ENCODE measurements around the gene ADGRD1.

DNA sequence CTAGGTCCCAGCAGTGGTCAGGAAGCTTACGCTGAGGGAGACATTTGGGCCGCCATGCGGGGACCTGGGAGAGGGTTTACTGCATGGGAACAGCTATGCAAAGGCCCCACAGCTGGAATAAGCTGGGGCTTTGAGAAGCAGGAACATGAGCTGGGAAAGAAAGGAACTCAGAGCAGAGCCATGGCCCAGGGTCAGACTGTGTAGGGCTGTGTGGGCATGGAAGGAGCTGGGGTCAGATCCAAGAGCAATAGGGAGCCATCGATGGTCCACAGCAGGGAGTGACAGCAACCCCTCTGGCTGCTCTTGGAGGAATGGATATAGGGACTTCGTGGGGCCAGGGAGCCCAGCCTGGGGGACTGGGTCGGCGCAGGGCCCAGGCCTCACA is 151.6 kb downstream of the ADGRD1 start:
- TF ChIP-seq, protein P1, sequence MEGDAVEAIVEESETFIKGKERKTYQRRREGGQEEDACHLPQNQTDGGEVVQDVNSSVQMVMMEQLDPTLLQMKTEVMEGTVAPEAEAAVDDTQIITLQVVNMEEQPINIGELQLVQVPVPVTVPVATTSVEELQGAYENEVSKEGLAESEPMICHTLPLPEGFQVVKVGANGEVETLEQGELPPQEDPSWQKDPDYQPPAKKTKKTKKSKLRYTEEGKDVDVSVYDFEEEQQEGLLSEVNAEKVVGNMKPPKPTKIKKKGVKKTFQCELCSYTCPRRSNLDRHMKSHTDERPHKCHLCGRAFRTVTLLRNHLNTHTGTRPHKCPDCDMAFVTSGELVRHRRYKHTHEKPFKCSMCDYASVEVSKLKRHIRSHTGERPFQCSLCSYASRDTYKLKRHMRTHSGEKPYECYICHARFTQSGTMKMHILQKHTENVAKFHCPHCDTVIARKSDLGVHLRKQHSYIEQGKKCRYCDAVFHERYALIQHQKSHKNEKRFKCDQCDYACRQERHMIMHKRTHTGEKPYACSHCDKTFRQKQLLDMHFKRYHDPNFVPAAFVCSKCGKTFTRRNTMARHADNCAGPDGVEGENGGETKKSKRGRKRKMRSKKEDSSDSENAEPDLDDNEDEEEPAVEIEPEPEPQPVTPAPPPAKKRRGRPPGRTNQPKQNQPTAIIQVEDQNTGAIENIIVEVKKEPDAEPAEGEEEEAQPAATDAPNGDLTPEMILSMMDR (IDR thresholded peaks at IDR 0.05; ENCODE audit: control extremely low read depth in 1 of 3, insufficient read depth in 1 of 3, low read depth in 1 of 3, low read length in 3 of 3), result no peak
- TF ChIP-seq POLR2A (IDR thresholded peaks at IDR 0.05; ENCODE audit: control extremely low read depth in 1 of 2, low read depth in 2 of 2, low read length in 2 of 2), result no peak
- no peak for TF ChIP-seq KDM1A (IDR thresholded peaks at IDR 0.05; ENCODE audit: borderline replicate concordance, low read length)
- no peak for TF ChIP-seq RNF2 (IDR thresholded peaks at IDR 0.05; ENCODE audit: borderline replicate concordance, low read depth, low read length, missing control alignments, poor library complexity, severe bottlenecking)
- no peak for TF ChIP-seq BRCA1 (IDR thresholded peaks at IDR 0.05; ENCODE audit: low read depth, low read length)
- TF ChIP-seq, protein P2, sequence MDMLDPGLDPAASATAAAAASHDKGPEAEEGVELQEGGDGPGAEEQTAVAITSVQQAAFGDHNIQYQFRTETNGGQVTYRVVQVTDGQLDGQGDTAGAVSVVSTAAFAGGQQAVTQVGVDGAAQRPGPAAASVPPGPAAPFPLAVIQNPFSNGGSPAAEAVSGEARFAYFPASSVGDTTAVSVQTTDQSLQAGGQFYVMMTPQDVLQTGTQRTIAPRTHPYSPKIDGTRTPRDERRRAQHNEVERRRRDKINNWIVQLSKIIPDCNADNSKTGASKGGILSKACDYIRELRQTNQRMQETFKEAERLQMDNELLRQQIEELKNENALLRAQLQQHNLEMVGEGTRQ (IDR thresholded peaks at IDR 0.05; ENCODE audit: low read length), result no peak
- no peak for TF ChIP-seq SP2 (IDR thresholded peaks at IDR 0.05; ENCODE audit: low read length)
- TF ChIP-seq YY1 (IDR thresholded peaks at IDR 0.05; ENCODE audit: low read depth, low read length), result no peak
- TF ChIP-seq SUZ12 (IDR thresholded peaks at IDR 0.05; ENCODE audit: low read length), result no peak
- TF ChIP-seq CEBPB (IDR thresholded peaks at IDR 0.05; ENCODE audit: low read depth, low read length), result no peak

Data from H1 (cell line).